ENCODE measurements around the gene LILRA6.
"Not testable (repeated sequence)": the region's sequence is repeated elsewhere in the genome, so short reads cannot be mapped to it uniquely, and the experiment has no call there.

LILRA6 gene

GRCh38 chr19:54197121-54197520 lies 45.5 kb downstream of the LILRA6 start:
- Histone ChIP-seq H3K4me1 (ENCODE audit: control insufficient read depth, low read depth, low read length) (peaks cover under 1% of the 10 kb centered on the region), H2BK5ac (ENCODE audit: low read length) (no peak overlapping the region), H3K27ac (ENCODE audit: low read depth, low read length) (no peak overlapping the region), H2AK5ac (ENCODE audit: low read length) (no peak overlapping the region), H3K27me3 (ENCODE audit: insufficient read depth, low read length, poor library complexity) (no peaks in the 10 kb centered on the region), H4K5ac (ENCODE audit: low read length) (no peak overlapping the region), H3K36me3 (ENCODE audit: control insufficient read depth, insufficient read depth, low read length) (peaks cover 16% of the 10 kb centered on the region), H3K79me2 (ENCODE audit: control insufficient read depth, insufficient read depth, low read length) (peaks cover 23% of the 10 kb centered on the region), H2BK15ac (replicated peaks; ENCODE audit: low read depth) (no peak overlapping the region), H3K79me1 (ENCODE audit: low read length) (peaks cover 11% of the 10 kb centered on the region), H2BK120ac (ENCODE audit: low read depth, low read length) (no peak overlapping the region), H3K18ac (ENCODE audit: low read length) (no peak overlapping the region), H3K56ac (ENCODE audit: low read length) (no peak overlapping the region), H3K4me3 (ENCODE audit: low read length) (no peak overlapping the region), H3K23ac (ENCODE audit: low read length) (no peak overlapping the region), H3K4ac (ENCODE audit: low read depth, low read length) (no peak overlapping the region), H3K9ac (ENCODE audit: low read length) (no peak overlapping the region), H3K4me2 (ENCODE audit: low read length) (no peak overlapping the region), H4K8ac (ENCODE audit: low read depth, low read length) (no peak overlapping the region)
- DNase-seq = no peak
- WGBS (ENCODE audit: extremely low coverage, insufficient coverage, low lambda C conversion rate) = no CpG with 5 or more reads among the region's 3 CpGs

DNA sequence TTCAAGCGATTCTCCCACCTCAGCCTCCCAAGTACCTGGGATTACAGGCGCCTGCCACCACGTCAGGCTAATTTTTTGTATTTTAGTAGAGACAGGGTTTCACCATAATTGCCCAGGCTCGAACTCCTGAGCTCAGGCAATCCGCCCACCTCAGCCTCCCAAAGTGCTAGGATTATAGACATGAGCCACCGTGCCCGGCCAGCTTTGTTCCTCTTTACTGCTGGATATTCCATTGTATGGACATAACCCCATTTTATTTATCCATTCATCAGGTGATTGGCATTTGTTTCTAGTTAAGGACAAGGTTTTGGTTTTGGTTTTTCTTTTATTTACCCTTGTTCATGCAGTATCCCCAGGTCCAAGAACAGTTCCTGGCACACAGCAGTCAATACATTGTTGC lies 46.1 kb downstream of the LILRA6 start:
- no peak overlapping the region for H3K27ac ChIP-seq (ENCODE audit: low read depth, low read length)

DNA sequence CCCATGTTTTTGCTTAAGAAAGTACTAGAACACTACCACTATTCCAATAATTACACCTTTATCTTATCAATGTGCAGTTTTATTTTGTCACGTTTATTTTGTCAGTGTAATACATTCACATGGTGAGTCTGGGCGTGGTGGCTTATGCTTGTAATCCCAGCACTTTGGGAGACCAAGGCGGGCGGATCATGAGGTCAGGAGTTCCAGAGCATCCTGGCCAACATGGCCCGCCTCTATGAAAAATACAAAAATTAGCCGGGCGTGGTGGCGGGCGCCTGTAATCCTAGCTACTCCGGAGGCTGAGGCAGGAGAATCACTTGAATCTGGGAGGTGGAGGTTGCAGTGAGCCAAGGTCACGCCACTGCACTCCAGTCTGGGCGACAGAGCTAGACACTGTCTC lies 48.1 kb downstream of the LILRA6 start:
- H3K9ac ChIP-seq (ENCODE audit: low read length); H3K4ac ChIP-seq (ENCODE audit: low read depth, low read length); H2BK5ac ChIP-seq (ENCODE audit: low read length); H3K56ac ChIP-seq (ENCODE audit: low read length); H4K8ac ChIP-seq (ENCODE audit: low read depth, low read length); H4K5ac ChIP-seq (ENCODE audit: low read length); H3K27me3 ChIP-seq (ENCODE audit: insufficient read depth, low read length, poor library complexity); DNase-seq; H2AK5ac ChIP-seq (ENCODE audit: low read length); H3K4me2 ChIP-seq (ENCODE audit: low read length); H3K18ac ChIP-seq (ENCODE audit: low read length); H2BK120ac ChIP-seq (ENCODE audit: low read depth, low read length); H3K27ac ChIP-seq (ENCODE audit: low read depth, low read length); H2BK15ac ChIP-seq (replicated peaks; ENCODE audit: low read depth); H3K23ac ChIP-seq (ENCODE audit: low read length); H3K4me1 ChIP-seq (ENCODE audit: control insufficient read depth, low read depth, low read length); H3K4me3 ChIP-seq (ENCODE audit: low read length): not testable (repeated sequence)
- Histone ChIP-seq H3K79me2 (ENCODE audit: control insufficient read depth, insufficient read depth, low read length) (peaks cover 12% of the 10 kb centered on the region), H3K36me3 (ENCODE audit: control insufficient read depth, insufficient read depth, low read length) (peaks cover 12% of the 10 kb centered on the region), H3K79me1 (ENCODE audit: low read length) (peaks cover 13% of the 10 kb centered on the region)
- WGBS (ENCODE audit: extremely low coverage, insufficient coverage, low lambda C conversion rate) = no CpG with 5 or more reads among the region's 12 CpGs

More for the DNA sequence above, 46.1 kb downstream of the LILRA6 start:
- H3K4me2 ChIP-seq (ENCODE audit: low read length) = no peak overlapping the region
- H2BK15ac ChIP-seq (replicated peaks; ENCODE audit: low read depth) = no peak overlapping the region
- no peak overlapping the region for H2BK120ac ChIP-seq (ENCODE audit: low read depth, low read length)
- no peaks in the 10 kb centered on the region for H3K27me3 ChIP-seq (ENCODE audit: insufficient read depth, low read length, poor library complexity)
- no peak overlapping the region for H2BK5ac ChIP-seq (ENCODE audit: low read length)
- H3K4me1 ChIP-seq (ENCODE audit: control insufficient read depth, low read depth, low read length) = peaks cover 3% of the 10 kb centered on the region
- no peak overlapping the region for H3K18ac ChIP-seq (ENCODE audit: low read length)
- no peak overlapping the region for H3K56ac ChIP-seq (ENCODE audit: low read length)
- H3K79me1 ChIP-seq (ENCODE audit: low read length) = peaks cover 13% of the 10 kb centered on the region
- H3K36me3 ChIP-seq (ENCODE audit: control insufficient read depth, insufficient read depth, low read length) = peaks cover 14% of the 10 kb centered on the region
- H2AK5ac ChIP-seq (ENCODE audit: low read length) = no peak overlapping the region
- no peak overlapping the region for H4K5ac ChIP-seq (ENCODE audit: low read length)
- no peak for DNase-seq
- no CpG with 5 or more reads among the region's 7 CpGs for WGBS (ENCODE audit: extremely low coverage, insufficient coverage, low lambda C conversion rate)
- no peak overlapping the region for H3K4ac ChIP-seq (ENCODE audit: low read depth, low read length)
- H3K9ac ChIP-seq (ENCODE audit: low read length) = no peak overlapping the region
- H3K4me3 ChIP-seq (ENCODE audit: low read length) = no peak overlapping the region
- H4K8ac ChIP-seq (ENCODE audit: low read depth, low read length) = no peak overlapping the region
- peaks cover 21% of the 10 kb centered on the region for H3K79me2 ChIP-seq (ENCODE audit: control insufficient read depth, insufficient read depth, low read length)
- H3K23ac ChIP-seq (ENCODE audit: low read length) = no peak overlapping the region

GRCh38 chr19:54193011-54193410 lies 49.6 kb downstream of the LILRA6 start:
- Histone ChIP-seq H3K36me3 (ENCODE audit: control insufficient read depth, insufficient read depth, low read length) (peaks cover 12% of the 10 kb centered on the region), H3K18ac (ENCODE audit: low read length) (no peak overlapping the region), H3K56ac (ENCODE audit: low read length) (no peak overlapping the region), H3K27me3 (ENCODE audit: insufficient read depth, low read length, poor library complexity) (no peaks in the 10 kb centered on the region), H2BK15ac (replicated peaks; ENCODE audit: low read depth) (no peak overlapping the region), H3K23ac (ENCODE audit: low read length) (no peak overlapping the region), H3K27ac (ENCODE audit: low read depth, low read length) (no peak overlapping the region), H2BK120ac (ENCODE audit: low read depth, low read length) (no peak overlapping the region), H3K4me3 (ENCODE audit: low read length) (no peak overlapping the region), H3K4me2 (ENCODE audit: low read length) (no peak overlapping the region), H3K9ac (ENCODE audit: low read length) (peak overlapping the region; percentile 42), H4K5ac (ENCODE audit: low read length) (no peak overlapping the region), H4K8ac (ENCODE audit: low read depth, low read length) (no peak overlapping the region), H2AK5ac (ENCODE audit: low read length) (no peak overlapping the region), H3K79me2 (ENCODE audit: control insufficient read depth, insufficient read depth, low read length) (peaks cover 19% of the 10 kb centered on the region), H2BK5ac (ENCODE audit: low read length) (no peak overlapping the region), H3K79me1 (ENCODE audit: low read length) (peaks cover 17% of the 10 kb centered on the region), H3K4me1 (ENCODE audit: control insufficient read depth, low read depth, low read length) (peaks cover 3% of the 10 kb centered on the region), H3K4ac (ENCODE audit: low read depth, low read length) (no peak overlapping the region)
- no CpG with 5 or more reads among the region's 11 CpGs for WGBS (ENCODE audit: extremely low coverage, insufficient coverage, low lambda C conversion rate)
- no peak for DNase-seq

DNA sequence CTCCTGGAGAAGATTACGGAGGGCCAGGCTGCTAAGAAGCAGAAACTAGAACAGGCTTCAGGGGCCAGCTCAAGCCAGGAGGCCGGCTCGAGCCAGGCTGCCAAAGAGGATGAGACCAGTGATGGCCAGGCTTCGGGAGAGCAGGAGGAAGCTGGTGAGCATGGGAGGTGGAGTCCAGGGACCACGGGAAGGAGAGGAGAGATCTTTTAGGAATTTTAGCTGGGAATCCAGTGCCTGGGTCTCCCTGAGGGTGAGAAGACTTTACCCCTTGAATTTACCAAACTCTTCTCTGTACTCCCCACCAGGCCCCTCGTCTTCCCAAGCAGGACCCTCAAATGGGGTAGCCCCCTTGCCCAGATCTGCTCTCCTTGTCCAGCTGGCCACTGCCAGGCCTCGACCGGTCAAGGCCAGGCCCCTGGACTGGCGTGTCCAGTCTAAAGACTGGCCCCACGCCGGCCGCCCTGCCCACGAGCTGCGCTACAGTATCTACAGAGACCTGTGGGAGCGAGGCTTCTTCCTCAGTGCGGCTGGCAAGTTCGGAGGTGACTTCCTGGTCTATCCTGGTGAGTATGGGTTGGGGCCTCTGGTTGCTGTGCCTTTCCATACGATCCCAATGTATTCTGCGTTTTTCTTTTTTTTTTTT lies 50.7 kb downstream of the LILRA6 start:
- H2AK5ac ChIP-seq (ENCODE audit: low read length) = no peak overlapping the region
- no peaks in the 10 kb centered on the region for H3K27me3 ChIP-seq (ENCODE audit: insufficient read depth, low read length, poor library complexity)
- no peak overlapping the region for H2BK15ac ChIP-seq (replicated peaks; ENCODE audit: low read depth)
- no peak for DNase-seq
- H3K4me2 ChIP-seq (ENCODE audit: low read length) = peak overlapping the region; percentile 90
- H3K36me3 ChIP-seq (ENCODE audit: control insufficient read depth, insufficient read depth, low read length) = peaks cover 11% of the 10 kb centered on the region
- H3K18ac ChIP-seq (ENCODE audit: low read length) = peak overlapping the region; percentile 9
- H3K9ac ChIP-seq (ENCODE audit: low read length) = peak overlapping the region; percentile 97
- peak overlapping the region; percentile 89 for H3K4me3 ChIP-seq (ENCODE audit: low read length)
- H2BK5ac ChIP-seq (ENCODE audit: low read length) = no peak overlapping the region
- peaks cover 3% of the 10 kb centered on the region for H3K4me1 ChIP-seq (ENCODE audit: control insufficient read depth, low read depth, low read length)
- H3K4ac ChIP-seq (ENCODE audit: low read depth, low read length) = no peak overlapping the region
- no peak overlapping the region for H4K8ac ChIP-seq (ENCODE audit: low read depth, low read length)
- H2BK120ac ChIP-seq (ENCODE audit: low read depth, low read length) = no peak overlapping the region
- WGBS (ENCODE audit: extremely low coverage, insufficient coverage, low lambda C conversion rate) = no CpG with 5 or more reads among the region's 19 CpGs
- peak overlapping the region; percentile 98 for H3K56ac ChIP-seq (ENCODE audit: low read length)
- peak overlapping the region; percentile 91 for H3K27ac ChIP-seq (ENCODE audit: low read depth, low read length)
- no peak overlapping the region for H4K5ac ChIP-seq (ENCODE audit: low read length)
- H3K23ac ChIP-seq (ENCODE audit: low read length) = no peak overlapping the region
- peaks cover 25% of the 10 kb centered on the region for H3K79me2 ChIP-seq (ENCODE audit: control insufficient read depth, insufficient read depth, low read length)
- peaks cover 24% of the 10 kb centered on the region for H3K79me1 ChIP-seq (ENCODE audit: low read length)
